Measurements from ENCODE around the gene ABCD4.

Gene ABCD4

DNA sequence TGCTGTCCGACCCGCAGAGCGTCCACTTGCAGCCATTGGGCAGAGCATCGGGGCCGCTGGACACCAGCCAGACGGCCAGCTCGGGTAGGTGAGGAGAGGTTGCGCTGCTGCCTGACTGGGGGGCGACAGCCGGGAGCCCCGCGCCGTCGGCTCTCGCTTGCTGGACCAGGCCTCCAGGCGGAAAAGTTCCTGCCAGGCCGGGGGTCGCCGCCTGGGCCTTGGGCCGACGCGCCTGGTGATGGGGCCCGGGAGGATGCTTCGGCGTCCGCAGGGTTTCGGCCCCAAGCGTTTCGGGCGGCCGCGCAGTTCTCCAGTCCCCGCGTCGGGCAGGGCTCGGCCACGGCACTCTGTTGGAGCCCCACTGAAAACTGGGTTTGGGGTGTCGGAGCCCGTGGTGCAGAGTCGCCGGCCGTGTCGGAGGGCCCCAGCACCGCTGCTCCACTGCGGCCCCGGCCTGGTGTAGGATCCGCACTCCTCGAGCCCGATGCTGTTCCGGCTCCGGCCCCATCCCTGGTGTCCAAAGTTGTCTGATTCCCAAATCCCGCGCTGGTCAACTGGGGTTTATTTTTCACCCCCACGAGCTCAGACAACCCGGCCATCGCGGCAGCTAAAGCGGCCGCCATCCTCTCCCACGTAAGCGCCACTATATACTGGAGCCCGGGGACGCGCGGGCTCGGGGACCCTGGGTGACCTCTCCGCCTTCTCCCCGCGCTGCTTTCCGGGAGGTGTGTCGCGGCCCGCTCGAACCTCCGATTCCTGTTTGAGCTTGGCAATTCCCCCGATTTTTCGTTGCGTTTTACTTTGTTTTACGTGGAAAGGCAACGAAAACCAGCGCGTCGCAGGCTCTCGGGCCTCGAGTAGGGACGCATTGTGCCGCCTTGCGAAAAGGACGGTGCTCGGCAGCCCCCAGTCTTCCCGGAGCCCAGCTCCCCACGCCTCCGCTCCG is 62.6 kb downstream of the ABCD4 start:
- TF ChIP-seq TAF1 (IDR thresholded peaks at IDR 0.05; ENCODE audit: borderline replicate concordance, insufficient read depth, low read length) (no peak), SIN3A (IDR thresholded peaks at IDR 0.05; ENCODE audit: borderline replicate concordance, insufficient read depth, low read length) (no peak), FOXP2 (optimal IDR thresholded peaks at IDR 0.05; ENCODE audit: borderline replicate concordance, extremely low read depth, extremely low read length, insufficient read depth) (no peak)
- TF ChIP-seq, protein P1, sequence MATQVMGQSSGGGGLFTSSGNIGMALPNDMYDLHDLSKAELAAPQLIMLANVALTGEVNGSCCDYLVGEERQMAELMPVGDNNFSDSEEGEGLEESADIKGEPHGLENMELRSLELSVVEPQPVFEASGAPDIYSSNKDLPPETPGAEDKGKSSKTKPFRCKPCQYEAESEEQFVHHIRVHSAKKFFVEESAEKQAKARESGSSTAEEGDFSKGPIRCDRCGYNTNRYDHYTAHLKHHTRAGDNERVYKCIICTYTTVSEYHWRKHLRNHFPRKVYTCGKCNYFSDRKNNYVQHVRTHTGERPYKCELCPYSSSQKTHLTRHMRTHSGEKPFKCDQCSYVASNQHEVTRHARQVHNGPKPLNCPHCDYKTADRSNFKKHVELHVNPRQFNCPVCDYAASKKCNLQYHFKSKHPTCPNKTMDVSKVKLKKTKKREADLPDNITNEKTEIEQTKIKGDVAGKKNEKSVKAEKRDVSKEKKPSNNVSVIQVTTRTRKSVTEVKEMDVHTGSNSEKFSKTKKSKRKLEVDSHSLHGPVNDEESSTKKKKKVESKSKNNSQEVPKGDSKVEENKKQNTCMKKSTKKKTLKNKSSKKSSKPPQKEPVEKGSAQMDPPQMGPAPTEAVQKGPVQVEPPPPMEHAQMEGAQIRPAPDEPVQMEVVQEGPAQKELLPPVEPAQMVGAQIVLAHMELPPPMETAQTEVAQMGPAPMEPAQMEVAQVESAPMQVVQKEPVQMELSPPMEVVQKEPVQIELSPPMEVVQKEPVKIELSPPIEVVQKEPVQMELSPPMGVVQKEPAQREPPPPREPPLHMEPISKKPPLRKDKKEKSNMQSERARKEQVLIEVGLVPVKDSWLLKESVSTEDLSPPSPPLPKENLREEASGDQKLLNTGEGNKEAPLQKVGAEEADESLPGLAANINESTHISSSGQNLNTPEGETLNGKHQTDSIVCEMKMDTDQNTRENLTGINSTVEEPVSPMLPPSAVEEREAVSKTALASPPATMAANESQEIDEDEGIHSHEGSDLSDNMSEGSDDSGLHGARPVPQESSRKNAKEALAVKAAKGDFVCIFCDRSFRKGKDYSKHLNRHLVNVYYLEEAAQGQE (IDR thresholded peaks at IDR 0.05; ENCODE audit: insufficient read depth in 1 of 2, low read depth in 2 of 2, low read length in 2 of 2), result no peak

- TF ChIP-seq FOXP2 (optimal IDR thresholded peaks at IDR 0.05; ENCODE audit: borderline replicate concordance, extremely low read depth, extremely low read length, insufficient read depth) (no peak), SIN3A (IDR thresholded peaks at IDR 0.05; ENCODE audit: borderline replicate concordance, insufficient read depth, low read length) (no peak), POLR2AphosphoS5 (IDR thresholded peaks at IDR 0.05; ENCODE audit: low read depth, low read length) (no peak), TAF1 (IDR thresholded peaks at IDR 0.05; ENCODE audit: borderline replicate concordance, insufficient read depth, low read length) (no peak)
- TF ChIP-seq, protein P1 (IDR thresholded peaks at IDR 0.05; ENCODE audit: insufficient read depth in 1 of 2, low read depth in 2 of 2, low read length in 2 of 2), result no peak
These were observed 63.5 kb downstream of the ABCD4 start, which contains the start of gene VSX2 for GRCh38 chr14:74238974-74239847. Gene VSX2 (plus strand): TSS chr14:74239449. CDS start chr14:74239562, 113 bp downstream.

GRCh38 chr14:74237441-74237840 is 65.3 kb downstream of the ABCD4 start:
- TF ChIP-seq POLR2AphosphoS5 (IDR thresholded peaks at IDR 0.05; ENCODE audit: low read depth, low read length) (no peak), TAF1 (IDR thresholded peaks at IDR 0.05; ENCODE audit: borderline replicate concordance, insufficient read depth, low read length) (no peak), SIN3A (IDR thresholded peaks at IDR 0.05; ENCODE audit: borderline replicate concordance, insufficient read depth, low read length) (no peak), FOXP2 (optimal IDR thresholded peaks at IDR 0.05; ENCODE audit: borderline replicate concordance, extremely low read depth, extremely low read length, insufficient read depth) (no peak)
- TF ChIP-seq, protein P1 (IDR thresholded peaks at IDR 0.05; ENCODE audit: insufficient read depth in 1 of 2, low read depth in 2 of 2, low read length in 2 of 2), result no peak
